Erythroblast (primary cell): ENCODE measurements around the gene AKR1D1.

ENCODE experiments used
- GATA1 ChIP-seq: IDR thresholded peaks from 2 replicates; pipeline ENCODE4 v1.6.1; 2011; ENCODE audit warnings: low read depth, mild to moderate bottlenecking, control low read depth, low read length, moderate library complexity
- POLR2A ChIP-seq: IDR thresholded peaks from 2 replicates; pipeline ENCODE4 v1.6.1; 2011; ENCODE audit warnings: mild to moderate bottlenecking, low read length

GRCh38 chr7:138072726-138073125 lies 3.5 kb upstream of the AKR1D1 start:
- TF ChIP-seq POLR2A (no peak), GATA1 (no peak)
